Ovary (tissue), 3 donors: ENCODE data around the gene PIP5K1B.

Experiments
- EP300 ChIP-seq: sonication (generic); formaldehyde crosslinking; IDR thresholded peaks from one replicate; pipeline ENCODE4 v1.6.1; 2017; ENCODE audit warnings: antibody characterized with exemption
- POLR2A ChIP-seq: fragments of 450-650 bp; IDR thresholded peaks from one replicate; pipeline ENCODE4 v1.6.1; 2017; ENCODE audit warnings: antibody characterized with exemption, mild to moderate bottlenecking, moderate library complexity
- TF ChIP-seq, protein P1 (sequence below), 3 donors: fragments of 450-650 bp in 2 of 3; fragments of 200-600 bp in 1 of 3; IDR thresholded peaks; one replicate each; pipeline versions ENCODE4 v1.5.1 to v1.8.0; 2016 to 2022; ENCODE audit warnings: antibody characterized with exemption in 3 of 3, mild to moderate bottlenecking in 1 of 3
- donor health status: DM: no; HTN: no; CAD: no.

GRCh38 chr9:68974901-68975300 is 269.9 kb downstream of the PIP5K1B start:
- TF ChIP-seq EP300 = no peak
- TF ChIP-seq, protein P1, sequence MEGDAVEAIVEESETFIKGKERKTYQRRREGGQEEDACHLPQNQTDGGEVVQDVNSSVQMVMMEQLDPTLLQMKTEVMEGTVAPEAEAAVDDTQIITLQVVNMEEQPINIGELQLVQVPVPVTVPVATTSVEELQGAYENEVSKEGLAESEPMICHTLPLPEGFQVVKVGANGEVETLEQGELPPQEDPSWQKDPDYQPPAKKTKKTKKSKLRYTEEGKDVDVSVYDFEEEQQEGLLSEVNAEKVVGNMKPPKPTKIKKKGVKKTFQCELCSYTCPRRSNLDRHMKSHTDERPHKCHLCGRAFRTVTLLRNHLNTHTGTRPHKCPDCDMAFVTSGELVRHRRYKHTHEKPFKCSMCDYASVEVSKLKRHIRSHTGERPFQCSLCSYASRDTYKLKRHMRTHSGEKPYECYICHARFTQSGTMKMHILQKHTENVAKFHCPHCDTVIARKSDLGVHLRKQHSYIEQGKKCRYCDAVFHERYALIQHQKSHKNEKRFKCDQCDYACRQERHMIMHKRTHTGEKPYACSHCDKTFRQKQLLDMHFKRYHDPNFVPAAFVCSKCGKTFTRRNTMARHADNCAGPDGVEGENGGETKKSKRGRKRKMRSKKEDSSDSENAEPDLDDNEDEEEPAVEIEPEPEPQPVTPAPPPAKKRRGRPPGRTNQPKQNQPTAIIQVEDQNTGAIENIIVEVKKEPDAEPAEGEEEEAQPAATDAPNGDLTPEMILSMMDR (IDR thresholded peaks at IDR 0.05) = no peak
- TF ChIP-seq POLR2A = no peak
